CD8-positive, alpha-beta memory T cell (primary cell): Measurements from ENCODE around the gene RIOK3. TPM values are rescaled to one million over a fixed set of nuclear protein-coding genes. Genes with fewer than 3 reads are reported as not detected.

ENCODE experiments used
- CTCF ChIA-PET: fragments of 350-600 bp; sonication (Branson Sonifier 250); formaldehyde crosslinking; loops from one replicate; lab custom pipeline; 2021; ENCODE audit warnings: antibody characterized with exemption; lab: Charles Lee
- POLR2A ChIA-PET: fragments of 350-600 bp; sonication (Branson Sonifier 250); formaldehyde crosslinking; loops from one replicate; lab custom pipeline; 2021; ENCODE audit warnings: antibody characterized with exemption; lab: Charles Lee
- DNase-seq, 5 donors: peaks; one replicate each; pipeline versions ENCODE4 v3.0.0 to v3.0.0-alpha.2; 2020 to 2022; ENCODE audit warnings: mixed read lengths in 1 of 5
- H3K27ac ChIP-seq: one replicate; pipeline ENCODE4 v1.7.0; 2013; ENCODE audit warnings: low read depth, mild to moderate bottlenecking, low read length, moderate library complexity
- H3K27me3 ChIP-seq: 2 replicates; pipeline ENCODE4 v1.7.0; 2013; ENCODE audit warnings: low read length, mild to moderate bottlenecking; ENCODE audit not compliant: insufficient read depth, poor library complexity, severe bottlenecking
- H3K36me3 ChIP-seq: 2 replicates; pipeline ENCODE4 v1.7.0; 2013; ENCODE audit warnings: mild to moderate bottlenecking, low read length, moderate library complexity; ENCODE audit not compliant: insufficient read depth
- H3K4me1 ChIP-seq: 2 replicates; pipeline ENCODE4 v1.7.0; 2013; ENCODE audit warnings: mild to moderate bottlenecking, low read length, moderate library complexity; ENCODE audit not compliant: insufficient read depth
- H3K4me3 ChIP-seq: 2 replicates; pipeline ENCODE4 v1.7.0; 2013; ENCODE audit warnings: mild to moderate bottlenecking, low read length
- H3K9me3 ChIP-seq: 2 replicates; pipeline ENCODE4 v1.7.0; 2013; ENCODE audit warnings: mild to moderate bottlenecking, low read length
- H3K27ac Mint-ChIP-seq, 8 donors: one replicate each; pipeline ENCODE4 v1.8.0; 2020 to 2021; ENCODE audit warnings: mixed read lengths in 8 of 8, mild to moderate bottlenecking in 6 of 8, inconsistent platforms in 3 of 8, moderate library complexity in 3 of 8
- H3K27me3 Mint-ChIP-seq, 2 donors: one replicate each; pipeline ENCODE4 v1.8.0; 2020 to 2021; ENCODE audit warnings: mixed read lengths in 2 of 2, mild to moderate bottlenecking in 1 of 2, moderate library complexity in 1 of 2
- H3K36me3 Mint-ChIP-seq, 3 donors: one replicate each; pipeline ENCODE4 v1.8.0; 2020 to 2021; ENCODE audit warnings: mixed read lengths in 3 of 3, inconsistent platforms in 1 of 3, mild to moderate bottlenecking in 1 of 3
- H3K4me1 Mint-ChIP-seq, 3 donors: one replicate each; pipeline ENCODE4 v1.8.0; 2020 to 2021; ENCODE audit warnings: mixed read lengths in 3 of 3, inconsistent platforms in 1 of 3, mild to moderate bottlenecking in 1 of 3
- H3K4me3 Mint-ChIP-seq, 7 donors: one replicate each; pipeline ENCODE4 v1.8.0; 2020 to 2021; ENCODE audit warnings: mixed read lengths in 7 of 7, mild to moderate bottlenecking in 6 of 7, moderate library complexity in 4 of 7, inconsistent platforms in 2 of 7
- H3K9me3 Mint-ChIP-seq, 5 donors: one replicate each; pipeline ENCODE4 v1.8.0; 2020 to 2022; ENCODE audit warnings: mixed read lengths in 5 of 5, mild to moderate bottlenecking in 3 of 5, moderate library complexity in 2 of 5, inconsistent platforms in 1 of 5
- polyA plus RNA-seq: library from polyadenylated mRNA; unstranded; fragments of 300-500 nt; fragmentation: Illumina TruSeq; gene quantifications from one replicate; pipeline ENCODE4 v1.2.3, GENCODE V29; 2021
- total RNA-seq, 2 experiments: library from RNA; stranded (reverse); gene quantifications; one replicate each; pipeline ENCODE4 v1.2.3, GENCODE V29; 2021

RIOK3 gene, protein sequence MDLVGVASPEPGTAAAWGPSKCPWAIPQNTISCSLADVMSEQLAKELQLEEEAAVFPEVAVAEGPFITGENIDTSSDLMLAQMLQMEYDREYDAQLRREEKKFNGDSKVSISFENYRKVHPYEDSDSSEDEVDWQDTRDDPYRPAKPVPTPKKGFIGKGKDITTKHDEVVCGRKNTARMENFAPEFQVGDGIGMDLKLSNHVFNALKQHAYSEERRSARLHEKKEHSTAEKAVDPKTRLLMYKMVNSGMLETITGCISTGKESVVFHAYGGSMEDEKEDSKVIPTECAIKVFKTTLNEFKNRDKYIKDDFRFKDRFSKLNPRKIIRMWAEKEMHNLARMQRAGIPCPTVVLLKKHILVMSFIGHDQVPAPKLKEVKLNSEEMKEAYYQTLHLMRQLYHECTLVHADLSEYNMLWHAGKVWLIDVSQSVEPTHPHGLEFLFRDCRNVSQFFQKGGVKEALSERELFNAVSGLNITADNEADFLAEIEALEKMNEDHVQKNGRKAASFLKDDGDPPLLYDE
- total RNA-seq (10 to 100 TPM; 55.3 to 56.4 TPM), polyA plus RNA-seq (41.6 TPM)

DNA sequence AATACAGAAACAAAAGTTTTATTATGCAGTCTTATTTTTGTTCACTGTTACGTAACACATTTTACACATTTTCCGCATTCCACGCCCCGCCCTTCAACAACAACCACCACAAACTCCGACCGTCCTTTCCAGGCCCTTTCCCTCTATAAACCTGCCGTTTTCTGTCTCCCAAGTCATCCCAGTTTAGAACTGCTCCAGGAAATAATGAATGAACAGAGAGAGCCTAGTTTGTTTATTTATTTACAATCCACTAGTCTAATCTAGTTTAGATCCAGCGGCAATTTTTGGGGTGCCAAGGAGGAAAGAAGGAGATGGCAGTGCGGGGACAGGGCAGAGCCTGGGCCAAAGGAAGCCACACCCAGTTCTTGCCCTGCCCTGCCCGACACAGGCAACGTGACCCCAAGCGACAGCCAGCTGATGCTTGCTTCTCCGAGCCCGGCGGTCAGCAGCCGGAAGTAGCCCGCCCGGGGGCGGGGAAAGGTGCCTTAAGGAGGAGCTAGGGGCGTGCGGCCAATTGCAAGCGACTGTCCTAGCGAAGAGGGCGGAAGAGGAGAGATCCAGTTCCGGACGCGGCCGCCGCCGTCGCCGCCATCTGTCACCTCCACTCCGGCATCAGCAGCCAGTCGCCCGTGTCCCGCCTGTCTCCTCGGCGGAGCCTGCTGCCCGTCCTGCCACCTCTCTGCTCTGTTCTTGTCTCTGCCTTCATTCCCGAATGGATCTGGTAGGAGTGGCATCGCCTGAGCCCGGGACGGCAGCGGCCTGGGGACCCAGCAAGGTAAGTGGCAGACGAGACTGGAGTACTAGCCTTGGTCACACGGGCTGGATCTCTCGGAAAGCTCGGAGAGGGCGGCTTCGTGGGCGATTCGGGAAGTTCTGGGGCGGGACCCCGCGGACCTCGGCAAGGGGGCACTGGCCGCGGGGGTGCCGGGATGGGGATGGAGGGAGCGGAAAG, at the start of gene RIOK3:
TSS of gene RIOK3 (plus strand) at position 560 of the 952 bp plus-strand sequence. CDS start at position 713, 153 bp downstream.
- DNase-seq = peak; percentile 82 to 91 (median 85)
- ChIA-PET CTCF (interaction anchor here (1.1 to 1.8 kb wide), 4 partner anchors 10 to 46 kb away, joined by 3 to 7 read pairs (median 4); no protein-coding TSS in a partner anchor), POLR2A (interaction anchor here (0.9 to 1.8 kb wide), 2 partner anchors 12 to 50 kb away, joined by 3 to 4 read pairs; partner anchors contain the start of gene RMC1)
- Histone ChIP-seq H3K27me3 (no peaks in the 10 kb centered on the region), H3K27ac (peak within 1 kb of the TSS; percentile 89), H3K4me3 (peak within 1 kb of the TSS; percentile 86), H3K36me3 (no peaks in the 10 kb centered on the region), H3K9me3 (no peaks in the 10 kb centered on the region), H3K4me1 (peaks cover 38% of the 10 kb centered on the region)
- Mint-ChIP-seq H3K27me3 (peaks cover 0 to 4% of the 10 kb centered on the region in 2 donors), H3K27ac (peak within 1 kb of the TSS; percentile 86 to 99 (median 94)), H3K9me3 (no peaks in the 10 kb centered on the region), H3K4me3 (peak within 1 kb of the TSS; percentile 98 to 100 (median 99)), H3K36me3 (peaks cover 0 to 26% (median 1%) of the 10 kb centered on the region in 3 donors), H3K4me1 (peaks cover 40 to 50% (median 50%) of the 10 kb centered on the region in 3 donors)

- peaks cover 1 to 10% (median 8%) of the 10 kb centered on the region in 3 donors for H3K36me3 Mint-ChIP-seq
- Histone ChIP-seq H3K27me3 (no peaks in the 10 kb centered on the region), H3K9me3 (no peaks in the 10 kb centered on the region), H3K4me1 (peaks cover 2% of the 10 kb centered on the region), H3K27ac (no peak overlapping the region), H3K36me3 (no peaks in the 10 kb centered on the region), H3K4me3 (no peak overlapping the region)
- no peak for DNase-seq
- no peaks in the 10 kb centered on the region for H3K27me3 Mint-ChIP-seq
- peaks cover 9 to 20% (median 14%) of the 10 kb centered on the region in 3 donors for H3K4me1 Mint-ChIP-seq
- ChIA-PET POLR2A (no interaction called here), CTCF (interaction anchor here (0.7 kb wide), 1 partner anchor 8 kb away, joined by 4 read pairs; no protein-coding TSS in a partner anchor)
- H3K4me3 Mint-ChIP-seq = no peak overlapping the region
- H3K9me3 Mint-ChIP-seq = no peaks in the 10 kb centered on the region
- H3K27ac Mint-ChIP-seq = no peak overlapping the region
These were observed 49.8 kb upstream of the RIOK3 start for GRCh38 chr18:23403310-23403709.

GRCh38 chr18:23405636-23406035, 47.5 kb upstream of the RIOK3 start:
- H3K27ac Mint-ChIP-seq = peak overlapping the region in 1 of 8 donors; percentile 48
- H3K9me3 Mint-ChIP-seq = no peaks in the 10 kb centered on the region
- H3K4me1 Mint-ChIP-seq = peaks cover 0 to 4% (median 0%) of the 10 kb centered on the region in 3 donors
- no peak overlapping the region for H3K27ac ChIP-seq
- POLR2A ChIA-PET = no interaction called here
- no peak overlapping the region for H3K4me3 ChIP-seq
- H3K9me3 ChIP-seq = no peaks in the 10 kb centered on the region
- H3K4me1 ChIP-seq = no peaks in the 10 kb centered on the region
- CTCF ChIA-PET = interaction anchor here (0.9 to 1.3 kb wide), 3 partner anchors 274 to 476 kb away, joined by 3 to 5 read pairs (median 3); no protein-coding TSS in a partner anchor
- H3K27me3 ChIP-seq = no peaks in the 10 kb centered on the region
- H3K36me3 ChIP-seq = no peaks in the 10 kb centered on the region
- no peak overlapping the region for H3K4me3 Mint-ChIP-seq
- peaks cover 1 to 10% (median 5%) of the 10 kb centered on the region in 3 donors for H3K36me3 Mint-ChIP-seq
- H3K27me3 Mint-ChIP-seq = no peaks in the 10 kb centered on the region
- no peak for DNase-seq

GRCh38 chr18:23406271-23406787, 46.8 kb upstream of the RIOK3 start:
- ChIA-PET CTCF (interaction anchor here (0.9 to 1.3 kb wide), 3 partner anchors 275 to 476 kb away, joined by 3 to 5 read pairs (median 3); no protein-coding TSS in a partner anchor), POLR2A (no interaction called here)
- H3K27me3 Mint-ChIP-seq = no peaks in the 10 kb centered on the region
- H3K27ac ChIP-seq = no peak overlapping the region
- H3K9me3 Mint-ChIP-seq = no peaks in the 10 kb centered on the region
- no peak overlapping the region for H3K4me3 ChIP-seq
- DNase-seq = no peak
- no peaks in the 10 kb centered on the region for H3K27me3 ChIP-seq
- no peaks in the 10 kb centered on the region for H3K9me3 ChIP-seq
- no peak overlapping the region for H3K4me3 Mint-ChIP-seq
- H3K27ac Mint-ChIP-seq = peak overlapping the region in 1 of 8 donors; percentile 41
- H3K4me1 ChIP-seq = no peaks in the 10 kb centered on the region
- H3K36me3 ChIP-seq = no peaks in the 10 kb centered on the region
- peaks cover 0 to under 1% (median 0%) of the 10 kb centered on the region in 3 donors for H3K4me1 Mint-ChIP-seq
- peaks cover 1 to 10% (median 2%) of the 10 kb centered on the region in 3 donors for H3K36me3 Mint-ChIP-seq

- DNase-seq = no peak
- Histone ChIP-seq H3K27me3 (no peaks in the 10 kb centered on the region), H3K27ac (no peak overlapping the region), H3K9me3 (no peaks in the 10 kb centered on the region), H3K4me1 (no peaks in the 10 kb centered on the region), H3K36me3 (no peaks in the 10 kb centered on the region), H3K4me3 (no peak overlapping the region)
- peaks cover 0 to 5% (median 2%) of the 10 kb centered on the region in 3 donors for H3K4me1 Mint-ChIP-seq
- H3K4me3 Mint-ChIP-seq = no peak overlapping the region
- H3K27ac Mint-ChIP-seq = peak overlapping the region in 1 of 8 donors; percentile 66
- H3K27me3 Mint-ChIP-seq = no peaks in the 10 kb centered on the region
- POLR2A ChIA-PET = no interaction called here
- H3K36me3 Mint-ChIP-seq = no peaks in the 10 kb centered on the region
- no peaks in the 10 kb centered on the region for H3K9me3 Mint-ChIP-seq
- CTCF ChIA-PET = interaction anchor here (0.6 to 4.2 kb wide), 14 partner anchors 11 to 1443 kb away, joined by 3 to 41 read pairs (median 4); partner anchors contain the start of gene RBBP8
These were observed 40.6 kb upstream of the RIOK3 start for GRCh38 chr18:23412351-23412964.

- Histone ChIP-seq H3K27me3 (no peaks in the 10 kb centered on the region), H3K4me1 (no peaks in the 10 kb centered on the region), H3K27ac (no peak overlapping the region), H3K36me3 (no peaks in the 10 kb centered on the region), H3K4me3 (no peak overlapping the region), H3K9me3 (no peaks in the 10 kb centered on the region)
- Mint-ChIP-seq H3K27ac (no peak overlapping the region), H3K36me3 (no peaks in the 10 kb centered on the region), H3K4me1 (peaks cover 0 to 5% (median 2%) of the 10 kb centered on the region in 3 donors), H3K27me3 (no peaks in the 10 kb centered on the region), H3K4me3 (no peak overlapping the region), H3K9me3 (no peaks in the 10 kb centered on the region)
- ChIA-PET POLR2A (no interaction called here), CTCF (interaction anchor here (0.9 kb wide), 1 partner anchor 284 kb away, joined by 3 read pairs; no protein-coding TSS in a partner anchor)
- DNase-seq = no peak
These were observed 37.6 kb upstream of the RIOK3 start for GRCh38 chr18:23415515-23415914.

- H3K4me3 ChIP-seq = no peak overlapping the region
- no peaks in the 10 kb centered on the region for H3K36me3 Mint-ChIP-seq
- no peaks in the 10 kb centered on the region for H3K9me3 ChIP-seq
- DNase-seq = no peak
- CTCF ChIA-PET = no interaction called here
- no peaks in the 10 kb centered on the region for H3K27me3 ChIP-seq
- H3K27ac ChIP-seq = no peak overlapping the region
- no peak overlapping the region for H3K4me3 Mint-ChIP-seq
- no peaks in the 10 kb centered on the region for H3K36me3 ChIP-seq
- H3K27ac Mint-ChIP-seq = no peak overlapping the region
- POLR2A ChIA-PET = no interaction called here
- no peaks in the 10 kb centered on the region for H3K4me1 ChIP-seq
- H3K4me1 Mint-ChIP-seq = peaks cover 0 to 5% (median 2%) of the 10 kb centered on the region in 3 donors
- H3K27me3 Mint-ChIP-seq = no peaks in the 10 kb centered on the region
- no peaks in the 10 kb centered on the region for H3K9me3 Mint-ChIP-seq
These were observed 36.8 kb upstream of the RIOK3 start for GRCh38 chr18:23416298-23416697.
